Calu3 (cell line): ENCODE measurements around the gene NOL4L. TPM values are rescaled to one million over a fixed set of nuclear protein-coding genes. Genes with fewer than 3 reads are reported as not detected.

Experiments
- BruUV-seq: library from RNA; stranded (reverse); fragments of 400-500 nt; replicated peaks from 2 replicates; lab custom pipeline; 2021; lab: Mats Ljungman, UMichigan
- CTCF ChIA-PET: fragments of 300-600 bp; sonication (Branson Sonifier 250); formaldehyde crosslinking; loops from one replicate; lab custom pipeline; 2022; ENCODE audit warnings: antibody characterized with exemption; lab: Charles Lee
- DNase-seq: peaks from one replicate; pipeline ENCODE4 v3.0.0; 2022
- H3K27ac Mint-ChIP-seq: one replicate; pipeline ENCODE4 v1.8.0; 2022; ENCODE audit warnings: mixed read lengths; ENCODE audit not compliant: unreplicated experiment
- H3K27me3 Mint-ChIP-seq: one replicate; pipeline ENCODE4 v1.8.0; 2022; ENCODE audit warnings: mixed read lengths; ENCODE audit not compliant: unreplicated experiment
- H3K36me3 Mint-ChIP-seq: one replicate; pipeline ENCODE4 v1.8.0; 2022; ENCODE audit warnings: mild to moderate bottlenecking, moderate library complexity, mixed read lengths; ENCODE audit not compliant: insufficient read depth, unreplicated experiment
- H3K4me1 Mint-ChIP-seq: one replicate; pipeline ENCODE4 v1.8.0; 2022; ENCODE audit warnings: mild to moderate bottlenecking, low read depth, mixed read lengths; ENCODE audit not compliant: unreplicated experiment
- H3K4me3 Mint-ChIP-seq: one replicate; pipeline ENCODE4 v1.8.0; 2022; ENCODE audit warnings: mild to moderate bottlenecking, low read depth, moderate library complexity, mixed read lengths; ENCODE audit not compliant: unreplicated experiment
- H3K9me3 Mint-ChIP-seq: one replicate; pipeline ENCODE4 v1.8.0; 2022; ENCODE audit warnings: low read depth, mixed read lengths; ENCODE audit not compliant: unreplicated experiment
- CTCF ChIP-seq: fragments of 200-600 bp; IDR thresholded peaks from one replicate; pipeline ENCODE4 v1.8.0; 2022; ENCODE audit warnings: antibody characterized with exemption; ENCODE audit not compliant: unreplicated experiment
- intact Hi-C: fragments of 100-400 bp; cut with micrococcal nuclease; formaldehyde crosslinking; loops from one replicate; pipeline ENCODE4 v1.10.0; 2022; ENCODE audit not compliant: unreplicated experiment
- total RNA-seq: library from RNA; stranded (reverse); gene quantifications from 2 replicates; pipeline ENCODE4 v1.2.3, GENCODE V29; 2022

NOL4L gene
- total RNA-seq, 1 experiment from 2014 or later = 46.9 TPM

GRCh38 chr20:32519381-32519730 is 65.8 kb downstream of the NOL4L start:
- BruUV-seq = no TSS peak
- intact Hi-C loops = no loop called here
- peaks cover 100% of the 10 kb centered on the region for H3K27me3 Mint-ChIP-seq
- DNase-seq = no peak
- no peaks in the 10 kb centered on the region for H3K36me3 Mint-ChIP-seq
- no peaks in the 10 kb centered on the region for H3K9me3 Mint-ChIP-seq
- no peak for TF ChIP-seq CTCF
- H3K4me1 Mint-ChIP-seq = no peaks in the 10 kb centered on the region
- no peak overlapping the region for H3K4me3 Mint-ChIP-seq
- CTCF ChIA-PET = interaction anchor here (0.7 to 1.2 kb wide), 2 partner anchors 133 kb away, joined by 3 to 4 read pairs; no protein-coding TSS in a partner anchor
- no peak overlapping the region for H3K27ac Mint-ChIP-seq

- DNase-seq = no peak
- CTCF ChIA-PET = no interaction called here
- intact Hi-C loops = no loop called here
- Mint-ChIP-seq H3K27me3 (peaks cover 100% of the 10 kb centered on the region), H3K4me1 (no peaks in the 10 kb centered on the region), H3K36me3 (no peaks in the 10 kb centered on the region), H3K4me3 (no peak overlapping the region), H3K27ac (no peak overlapping the region), H3K9me3 (no peaks in the 10 kb centered on the region)
- no peak for TF ChIP-seq CTCF
- no TSS peak for BruUV-seq
These were observed 66.3 kb downstream of the NOL4L start for GRCh38 chr20:32518593-32519380.

- intact Hi-C loops = no loop called here
- no peak overlapping the region for H3K4me3 Mint-ChIP-seq
- CTCF ChIA-PET = no interaction called here
- no peak overlapping the region for H3K27ac Mint-ChIP-seq
- BruUV-seq = no TSS peak
- peaks cover 100% of the 10 kb centered on the region for H3K27me3 Mint-ChIP-seq
- H3K4me1 Mint-ChIP-seq = no peaks in the 10 kb centered on the region
- no peak for TF ChIP-seq CTCF
- no peak for DNase-seq
- H3K36me3 Mint-ChIP-seq = no peaks in the 10 kb centered on the region
- no peaks in the 10 kb centered on the region for H3K9me3 Mint-ChIP-seq
These were observed 67.1 kb downstream of the NOL4L start for GRCh38 chr20:32517914-32518592.

GRCh38 chr20:32517518-32517873 is 67.6 kb downstream of the NOL4L start:
- Mint-ChIP-seq H3K36me3 (no peaks in the 10 kb centered on the region), H3K27me3 (peaks cover 100% of the 10 kb centered on the region), H3K9me3 (no peaks in the 10 kb centered on the region), H3K4me1 (no peaks in the 10 kb centered on the region), H3K4me3 (no peak overlapping the region), H3K27ac (no peak overlapping the region)
- no peak for TF ChIP-seq CTCF
- DNase-seq = no peak
- CTCF ChIA-PET = no interaction called here
- BruUV-seq = no TSS peak
- intact Hi-C loops = no loop called here
